Vagina (tissue), 2 donors: ENCODE data around the gene H6PD.

ENCODE experiments used
- CTCF ChIP-seq, 3 experiments: fragments of 450-650 bp in 2 of 3; fragments of 200-600 bp in 1 of 3; sonication (generic) in 1 of 3; IDR thresholded peaks; one replicate each; pipeline ENCODE4 v1.5.1; 2017 to 2019; ENCODE audit warnings: antibody characterized with exemption in 3 of 3, mild to moderate bottlenecking in 2 of 3, moderate library complexity in 2 of 3
- POLR2AphosphoS5 ChIP-seq, 2 donors: sonication (generic); formaldehyde crosslinking; IDR thresholded peaks; one replicate each; pipeline ENCODE4 v1.9.0; 2017; ENCODE audit warnings: antibody characterized with exemption in 2 of 2, mild to moderate bottlenecking in 2 of 2, low read depth in 1 of 2; ENCODE audit not compliant: insufficient read depth in 1 of 2

GRCh38 chr1:9294910-9295636 is 60.5 kb downstream of the H6PD start:
- peak in 1 of 3 experiments; percentile 4 for TF ChIP-seq CTCF (IDR thresholded peaks at IDR 0.05)
- TF ChIP-seq POLR2AphosphoS5 (IDR thresholded peaks at IDR 0.05; ENCODE audit: insufficient read depth in 1 of 2, low read depth in 1 of 2): no peak
